Neutrophil (primary cell): Measurements from ENCODE around the gene RHOBTB3.

Experiments
- H3K27ac ChIP-seq: fragments of 200-600 bp; sonication (generic); 2 replicates; pipeline ENCODE4 v1.5.1; 2016; ENCODE audit warnings: mild to moderate bottlenecking, moderate library complexity
- H3K27me3 ChIP-seq: fragments of 200-600 bp; sonication (generic); 2 replicates; pipeline ENCODE4 v1.6.0; 2016; ENCODE audit warnings: mild to moderate bottlenecking
- H3K36me3 ChIP-seq: fragments of 200-600 bp; sonication (generic); 2 replicates; pipeline ENCODE4 v1.5.1; 2017
- H3K4me1 ChIP-seq, 2 experiments: fragments of 200-600 bp in 1 of 2; sonication (generic) in 1 of 2; 1 replicate in 1 of 2; 2 replicates in 1 of 2; pipeline versions ENCODE4 v1.5.1 to v1.6.1; 2013 to 2016; ENCODE audit warnings: low read depth in 1 of 2, low read length in 1 of 2, mild to moderate bottlenecking in 1 of 2, moderate library complexity in 1 of 2; ENCODE audit not compliant: control insufficient read depth in 1 of 2, insufficient read depth in 1 of 2
- H3K4me3 ChIP-seq, 2 experiments: fragments of 200-600 bp in 1 of 2; sonication (generic) in 1 of 2; 1 replicate in 1 of 2; 2 replicates in 1 of 2; pipeline ENCODE4 v1.5.1; 2013 to 2016; ENCODE audit warnings: low read depth in 1 of 2, low read length in 1 of 2, mild to moderate bottlenecking in 1 of 2, moderate library complexity in 1 of 2
- H3K9me3 ChIP-seq: fragments of 200-600 bp; sonication (generic); 2 replicates; pipeline ENCODE4 v1.5.1; 2016
- TF ChIP-seq, protein P1 (sequence below): fragments of 200-600 bp; sonication (generic); IDR thresholded peaks from 2 replicates; pipeline ENCODE4 v1.5.1; 2016; ENCODE audit warnings: antibody characterized with exemption

RHOBTB3 gene

DNA sequence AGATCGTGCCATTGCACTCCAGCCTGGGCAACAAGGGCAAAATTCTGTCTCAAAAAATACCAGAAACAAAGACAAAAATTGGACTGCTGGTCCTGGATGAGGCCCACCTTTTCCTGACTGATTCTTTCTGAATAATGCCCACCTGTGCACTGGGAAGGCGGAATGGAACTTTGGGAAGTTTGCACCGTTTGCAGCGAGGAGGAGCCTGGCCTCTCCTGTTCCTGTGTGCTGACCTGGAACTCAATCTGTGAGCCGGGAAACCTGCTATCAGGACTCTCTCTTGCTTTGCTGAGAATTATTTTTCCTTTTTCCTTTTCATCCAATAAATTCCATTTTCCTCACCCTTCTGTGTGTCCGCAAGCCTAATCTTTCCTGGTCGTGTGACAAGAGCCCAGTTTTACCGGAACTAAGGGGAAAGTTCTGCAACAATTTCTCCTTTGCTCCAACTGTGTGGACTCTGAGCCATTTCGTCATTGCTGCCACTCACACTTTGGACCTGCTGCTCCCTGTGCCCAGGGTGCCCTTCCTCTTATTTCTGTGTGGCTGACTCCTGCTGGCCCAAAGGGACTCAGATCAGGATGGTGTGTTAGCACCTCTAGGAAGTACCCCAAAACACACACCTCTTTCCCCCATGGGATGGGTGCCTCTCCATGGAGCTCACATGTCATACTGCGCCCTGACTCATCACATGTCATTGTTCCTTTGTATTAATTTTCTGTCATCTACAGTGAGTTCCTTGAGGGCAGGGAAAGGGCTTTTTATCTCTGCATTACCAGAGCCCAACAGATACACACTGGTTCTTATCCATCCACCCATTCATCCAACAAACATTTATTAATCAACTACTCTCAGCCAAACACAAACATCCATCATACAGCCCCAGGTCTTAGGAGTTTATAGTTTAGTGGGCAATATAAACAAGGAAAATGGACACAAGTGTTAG, 96.1 kb downstream of the RHOBTB3 start:
- H3K27ac ChIP-seq, result peak overlapping the region; percentile 98
- TF ChIP-seq, protein P1, sequence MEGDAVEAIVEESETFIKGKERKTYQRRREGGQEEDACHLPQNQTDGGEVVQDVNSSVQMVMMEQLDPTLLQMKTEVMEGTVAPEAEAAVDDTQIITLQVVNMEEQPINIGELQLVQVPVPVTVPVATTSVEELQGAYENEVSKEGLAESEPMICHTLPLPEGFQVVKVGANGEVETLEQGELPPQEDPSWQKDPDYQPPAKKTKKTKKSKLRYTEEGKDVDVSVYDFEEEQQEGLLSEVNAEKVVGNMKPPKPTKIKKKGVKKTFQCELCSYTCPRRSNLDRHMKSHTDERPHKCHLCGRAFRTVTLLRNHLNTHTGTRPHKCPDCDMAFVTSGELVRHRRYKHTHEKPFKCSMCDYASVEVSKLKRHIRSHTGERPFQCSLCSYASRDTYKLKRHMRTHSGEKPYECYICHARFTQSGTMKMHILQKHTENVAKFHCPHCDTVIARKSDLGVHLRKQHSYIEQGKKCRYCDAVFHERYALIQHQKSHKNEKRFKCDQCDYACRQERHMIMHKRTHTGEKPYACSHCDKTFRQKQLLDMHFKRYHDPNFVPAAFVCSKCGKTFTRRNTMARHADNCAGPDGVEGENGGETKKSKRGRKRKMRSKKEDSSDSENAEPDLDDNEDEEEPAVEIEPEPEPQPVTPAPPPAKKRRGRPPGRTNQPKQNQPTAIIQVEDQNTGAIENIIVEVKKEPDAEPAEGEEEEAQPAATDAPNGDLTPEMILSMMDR, result no peak
- H3K27me3 ChIP-seq, result no peaks in the 10 kb centered on the region
- H3K4me1 ChIP-seq, result peaks cover 73 to 80% of the 10 kb centered on the region in 2 experiments
- no peaks in the 10 kb centered on the region for H3K36me3 ChIP-seq
- H3K4me3 ChIP-seq, result peak overlapping the region in 1 of 2 experiments; percentile 15
- no peaks in the 10 kb centered on the region for H3K9me3 ChIP-seq

DNA sequence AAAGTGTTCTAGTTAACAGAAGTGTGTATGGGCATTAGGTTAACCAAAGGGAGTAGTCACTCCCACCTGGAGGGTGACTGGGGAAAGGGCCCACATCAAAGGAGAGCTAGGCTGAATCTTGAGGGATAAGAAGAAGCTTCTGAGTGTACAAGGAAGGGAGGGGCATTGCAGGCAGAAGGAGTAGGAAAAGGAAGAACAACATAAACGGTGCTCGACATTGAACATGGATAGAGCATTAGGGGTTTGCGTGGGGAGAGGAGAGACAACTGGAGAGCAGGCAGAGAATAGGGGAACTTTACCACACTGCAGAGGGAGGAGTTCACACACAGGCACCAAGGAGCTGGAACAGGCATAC, 96.7 kb downstream of the RHOBTB3 start:
- peak overlapping the region; percentile 98 for H3K27ac ChIP-seq
- H3K9me3 ChIP-seq, result no peaks in the 10 kb centered on the region
- no peak overlapping the region for H3K4me3 ChIP-seq
- no peaks in the 10 kb centered on the region for H3K27me3 ChIP-seq
- peaks cover 75 to 80% of the 10 kb centered on the region in 2 experiments for H3K4me1 ChIP-seq
- no peaks in the 10 kb centered on the region for H3K36me3 ChIP-seq
- TF ChIP-seq, protein P1, result no peak

DNA sequence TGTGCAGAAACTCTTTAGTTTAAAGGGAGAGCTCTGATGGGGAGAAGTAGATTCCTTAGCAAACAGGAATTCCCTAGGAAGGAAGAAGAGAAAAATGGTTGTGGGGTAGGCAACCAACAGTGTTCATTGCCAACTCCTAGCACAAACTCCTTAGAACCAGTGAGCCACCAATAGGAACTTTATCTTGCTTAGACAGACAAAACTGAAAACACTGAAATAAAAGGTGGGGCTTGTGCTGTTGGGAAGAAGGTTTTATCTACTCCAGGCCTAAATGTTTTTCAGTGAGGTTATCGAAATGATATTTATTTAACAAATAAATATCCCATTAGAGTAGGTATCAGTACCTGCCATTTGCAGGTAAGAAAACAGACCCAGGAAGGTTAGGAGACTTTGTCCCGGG, 99.1 kb downstream of the RHOBTB3 start:
- Histone ChIP-seq H3K4me1 (peaks cover 73 to 81% of the 10 kb centered on the region in 2 experiments), H3K9me3 (no peaks in the 10 kb centered on the region), H3K36me3 (no peaks in the 10 kb centered on the region), H3K27ac (no peak overlapping the region), H3K4me3 (no peak overlapping the region), H3K27me3 (no peaks in the 10 kb centered on the region)
- TF ChIP-seq, protein P1, result no peak

DNA sequence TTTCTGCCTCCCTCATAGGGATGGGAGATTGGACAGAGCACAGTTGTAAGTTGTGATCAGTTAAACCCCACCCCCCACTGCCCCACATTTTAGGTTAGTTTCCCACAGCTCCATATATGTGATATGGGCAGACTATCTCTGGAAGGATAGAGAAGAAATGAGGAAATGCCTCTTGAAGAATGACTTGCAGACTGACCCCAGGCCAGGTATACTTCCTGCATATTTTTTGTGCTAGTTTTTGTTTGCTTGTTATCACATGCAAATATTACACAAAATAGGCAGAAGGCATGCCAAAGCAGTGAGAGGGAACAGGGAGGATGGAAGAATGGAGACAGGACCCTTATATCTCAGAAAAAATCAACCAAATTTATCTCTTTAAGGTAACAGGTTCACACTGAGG, 101.5 kb downstream of the RHOBTB3 start:
- TF ChIP-seq, protein P1, result no peak
- Histone ChIP-seq H3K36me3 (no peaks in the 10 kb centered on the region), H3K4me1 (peaks cover 72 to 81% of the 10 kb centered on the region in 2 experiments), H3K9me3 (no peaks in the 10 kb centered on the region), H3K27me3 (no peaks in the 10 kb centered on the region), H3K27ac (peak overlapping the region; percentile 99), H3K4me3 (peak overlapping the region; percentile 37 to 76)

DNA sequence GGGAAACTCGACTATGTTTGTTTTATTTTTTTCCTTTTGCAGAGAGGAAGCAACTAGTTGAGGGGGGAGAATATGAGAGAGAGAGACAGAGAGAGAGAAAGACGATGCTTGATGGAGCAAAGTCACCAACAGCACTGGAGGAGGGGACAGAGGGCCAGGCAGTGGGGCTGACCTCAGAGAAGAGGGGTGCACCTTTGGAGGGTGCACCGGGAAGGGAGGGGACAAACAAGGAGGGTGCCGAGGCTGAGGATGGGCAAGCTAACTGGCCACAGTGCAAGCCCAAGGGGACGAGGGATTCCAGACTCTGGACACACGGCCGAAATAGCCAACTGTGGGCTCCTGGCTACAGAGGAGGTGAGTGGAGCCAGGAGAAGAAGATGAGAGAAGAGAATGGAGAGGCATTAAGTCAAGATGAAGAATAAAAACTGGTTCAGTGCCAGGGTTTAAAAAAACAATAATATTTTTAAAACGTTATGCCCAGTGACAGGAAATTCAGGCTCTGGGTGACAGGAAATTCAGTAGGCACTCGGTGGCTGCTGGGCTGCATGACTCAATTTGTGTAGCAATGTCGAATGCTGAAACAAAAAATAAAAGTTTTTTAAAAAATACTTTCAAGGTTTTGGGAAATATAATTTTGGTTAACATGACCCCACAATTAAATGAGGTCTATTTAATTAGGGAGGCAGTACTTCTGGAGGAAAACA, 104.7 kb downstream of the RHOBTB3 start:
- H3K9me3 ChIP-seq, result no peaks in the 10 kb centered on the region
- H3K27ac ChIP-seq, result peak overlapping the region; percentile 99
- no peaks in the 10 kb centered on the region for H3K36me3 ChIP-seq
- H3K4me1 ChIP-seq, result peaks cover 90 to 98% of the 10 kb centered on the region in 2 experiments
- no peaks in the 10 kb centered on the region for H3K27me3 ChIP-seq
- H3K4me3 ChIP-seq, result peak overlapping the region; percentile 76 to 78
- TF ChIP-seq, protein P1, result no peak
